Muscle layer of colon (tissue), 2 donors: ENCODE results near the gene MYL7.
"Not testable (repeated sequence)": the region's sequence is repeated elsewhere in the genome, so short reads cannot be mapped to it uniquely, and the experiment has no call there.

Source experiments
- H3K27ac ChIP-seq: one replicate; pipeline ENCODE4 v1.7.0; 2013; ENCODE audit warnings: low read depth, mild to moderate bottlenecking, low read length, moderate library complexity
- H3K27me3 ChIP-seq, 2 donors: one replicate each; pipeline ENCODE4 v1.7.0; 2013; ENCODE audit warnings: low read length in 2 of 2, mild to moderate bottlenecking in 2 of 2; ENCODE audit not compliant: insufficient read depth in 2 of 2, control insufficient read depth in 1 of 2
- H3K36me3 ChIP-seq: one replicate; pipeline ENCODE4 v1.7.0; 2013; ENCODE audit warnings: mild to moderate bottlenecking, low read length; ENCODE audit not compliant: insufficient read depth
- H3K4me1 ChIP-seq: one replicate; pipeline ENCODE4 v1.7.0; 2013; ENCODE audit warnings: mild to moderate bottlenecking, low read length; ENCODE audit not compliant: insufficient read depth
- H3K4me3 ChIP-seq, 2 donors: one replicate each; pipeline ENCODE4 v1.7.0; 2013; ENCODE audit warnings: low read length in 2 of 2, low read depth in 1 of 2, mild to moderate bottlenecking in 1 of 2, moderate library complexity in 1 of 2
- H3K9ac ChIP-seq: one replicate; pipeline ENCODE4 v1.7.0; 2013; ENCODE audit warnings: low read length
- H3K9me3 ChIP-seq: one replicate; pipeline ENCODE4 v1.7.0; 2013; ENCODE audit warnings: mild to moderate bottlenecking, low read length
- donor health status: abdominal sarcoma.
- donor health status: Adenocarcinoma of cecum.

MYL7 gene

GRCh38 chr7:44134943-44135628, 6.0 kb downstream of the MYL7 start:
- H3K36me3 ChIP-seq: no peaks in the 10 kb centered on the region
- no peak overlapping the region for H3K9ac ChIP-seq
- no peaks in the 10 kb centered on the region for H3K9me3 ChIP-seq
- peaks cover 0 to 6% of the 10 kb centered on the region in 2 donors for H3K27me3 ChIP-seq
- H3K4me3 ChIP-seq: no peak overlapping the region
- no peak overlapping the region for H3K27ac ChIP-seq
- no peaks in the 10 kb centered on the region for H3K4me1 ChIP-seq

GRCh38 chr7:44133295-44133694, 7.8 kb downstream of the MYL7 start:
- no peaks in the 10 kb centered on the region for H3K36me3 ChIP-seq
- no peak overlapping the region for H3K4me3 ChIP-seq
- H3K9me3 ChIP-seq: no peaks in the 10 kb centered on the region
- H3K27me3 ChIP-seq: no peaks in the 10 kb centered on the region
- no peak overlapping the region for H3K9ac ChIP-seq
- H3K27ac ChIP-seq: no peak overlapping the region
- no peaks in the 10 kb centered on the region for H3K4me1 ChIP-seq

GRCh38 chr7:44132039-44132438, 9.1 kb downstream of the MYL7 start:
- Histone ChIP-seq H3K27ac (no peak overlapping the region), H3K4me1 (no peaks in the 10 kb centered on the region), H3K9me3 (no peaks in the 10 kb centered on the region), H3K4me3 (no peak overlapping the region), H3K27me3 (no peaks in the 10 kb centered on the region), H3K9ac (no peak overlapping the region), H3K36me3 (no peaks in the 10 kb centered on the region)

GRCh38 chr7:44131173-44132029, 9.7 kb downstream of the MYL7 start:
- H3K27me3 ChIP-seq: no peaks in the 10 kb centered on the region
- H3K4me1 ChIP-seq: no peaks in the 10 kb centered on the region
- H3K27ac ChIP-seq: no peak overlapping the region
- H3K4me3 ChIP-seq: no peak overlapping the region
- H3K36me3 ChIP-seq: no peaks in the 10 kb centered on the region
- no peaks in the 10 kb centered on the region for H3K9me3 ChIP-seq
- H3K9ac ChIP-seq: no peak overlapping the region

- H3K27me3 ChIP-seq: no peaks in the 10 kb centered on the region
Observed at GRCh38 chr7:44128721-44129582, 12.2 kb downstream of the MYL7 start.

GRCh38 chr7:44127161-44127560, 14.0 kb downstream of the MYL7 start:
- no peak overlapping the region for H3K4me3 ChIP-seq
- no peaks in the 10 kb centered on the region for H3K9me3 ChIP-seq
- H3K9ac ChIP-seq: no peak overlapping the region
- no peaks in the 10 kb centered on the region for H3K36me3 ChIP-seq
- peaks cover 8% of the 10 kb centered on the region for H3K4me1 ChIP-seq
- no peak overlapping the region for H3K27ac ChIP-seq
- H3K27me3 ChIP-seq: no peaks in the 10 kb centered on the region

More at GRCh38 chr7:44128721-44129582, 12.2 kb downstream of the MYL7 start:
- H3K4me1 ChIP-seq: no peaks in the 10 kb centered on the region
- no peaks in the 10 kb centered on the region for H3K9me3 ChIP-seq
- H3K36me3 ChIP-seq: no peaks in the 10 kb centered on the region
- no peak overlapping the region for H3K9ac ChIP-seq
- no peak overlapping the region for H3K4me3 ChIP-seq
- no peak overlapping the region for H3K27ac ChIP-seq

GRCh38 chr7:44126574-44126973, 14.6 kb downstream of the MYL7 start:
- not testable (repeated sequence) for H3K4me3 ChIP-seq, H3K27me3 ChIP-seq, H3K9me3 ChIP-seq, H3K9ac ChIP-seq, H3K36me3 ChIP-seq, H3K27ac ChIP-seq
- peaks cover 14% of the 10 kb centered on the region for H3K4me1 ChIP-seq

GRCh38 chr7:44124822-44125202, 16.3 kb downstream of the MYL7 start:
- Histone ChIP-seq H3K4me3 (no peak overlapping the region), H3K27me3 (no peaks in the 10 kb centered on the region), H3K9ac (no peak overlapping the region), H3K4me1 (peaks cover 16% of the 10 kb centered on the region), H3K27ac (no peak overlapping the region), H3K9me3 (no peaks in the 10 kb centered on the region), H3K36me3 (peaks cover 18% of the 10 kb centered on the region)

- H3K27ac ChIP-seq: peak within 1 kb of the TSS; percentile 82
- no peaks in the 10 kb centered on the region for H3K9me3 ChIP-seq
- peaks cover 26% of the 10 kb centered on the region for H3K36me3 ChIP-seq
- peak within 1 kb of the TSS; percentile 61 for H3K9ac ChIP-seq
- no peaks in the 10 kb centered on the region for H3K27me3 ChIP-seq
- peak within 1 kb of the TSS; percentile 81 to 86 for H3K4me3 ChIP-seq
- H3K4me1 ChIP-seq: peaks cover 16% of the 10 kb centered on the region
Observed at GRCh38 chr7:44123190-44124003, 17.7 kb downstream of the MYL7 start, which contains the start of gene POLD2. TSS of gene POLD2 (minus strand) at chr7:44123548. CDS start at chr7:44122053, 1,495 bp downstream.

GRCh38 chr7:44122529-44122928, 18.6 kb downstream of the MYL7 start:
- peak overlapping the region; percentile 61 for H3K9ac ChIP-seq
- H3K9me3 ChIP-seq: no peaks in the 10 kb centered on the region
- no peaks in the 10 kb centered on the region for H3K27me3 ChIP-seq
- peak overlapping the region; percentile 58 to 81 for H3K4me3 ChIP-seq
- H3K27ac ChIP-seq: peak overlapping the region; percentile 82
- peaks cover 16% of the 10 kb centered on the region for H3K4me1 ChIP-seq
- H3K36me3 ChIP-seq: peaks cover 27% of the 10 kb centered on the region
